GM18907 (cell line): ENCODE results near the gene SYTL1.
A peak's percentile ranks its signal among the peaks of the same experiment; 100 is the strongest.

Experiments
- ATAC-seq: cut with Tn5 transposase; IDR thresholded peaks from one replicate; pipeline ENCODE4 v1.9.1; 2021; ENCODE audit warnings: mild to moderate bottlenecking, moderate library complexity; ENCODE audit not compliant: unreplicated experiment

The SYTL1 gene

DNA sequence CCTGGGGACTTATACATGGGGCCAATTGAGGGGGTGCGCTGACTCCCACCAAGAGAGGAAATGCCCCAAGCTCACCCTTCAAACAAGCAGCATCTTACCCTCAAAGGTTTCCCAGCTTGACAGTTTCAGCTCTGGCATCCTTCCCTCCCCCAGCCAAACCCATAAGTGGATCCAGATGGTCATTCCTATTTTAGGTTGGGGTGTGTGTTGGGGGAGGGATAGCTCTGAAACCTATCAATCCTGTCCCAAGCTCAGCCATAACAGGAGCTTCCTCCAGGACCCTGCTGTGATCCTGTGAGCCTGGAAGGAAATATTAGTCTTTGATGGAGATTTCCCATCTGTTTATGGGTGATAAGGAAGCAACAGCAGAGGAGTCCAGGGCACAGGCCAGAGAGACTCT, 23.2 kb upstream of the SYTL1 start:
- ATAC-seq: no peak

GRCh38 chr1:27321813-27322568, 19.8 kb upstream of the SYTL1 start, which contains the start of gene TMEM222:
Gene TMEM222, plus strand, starts transcription at chr1:27322163. Its CDS starts 35 bp downstream, at chr1:27322198.
- peak; percentile 90 for ATAC-seq

DNA sequence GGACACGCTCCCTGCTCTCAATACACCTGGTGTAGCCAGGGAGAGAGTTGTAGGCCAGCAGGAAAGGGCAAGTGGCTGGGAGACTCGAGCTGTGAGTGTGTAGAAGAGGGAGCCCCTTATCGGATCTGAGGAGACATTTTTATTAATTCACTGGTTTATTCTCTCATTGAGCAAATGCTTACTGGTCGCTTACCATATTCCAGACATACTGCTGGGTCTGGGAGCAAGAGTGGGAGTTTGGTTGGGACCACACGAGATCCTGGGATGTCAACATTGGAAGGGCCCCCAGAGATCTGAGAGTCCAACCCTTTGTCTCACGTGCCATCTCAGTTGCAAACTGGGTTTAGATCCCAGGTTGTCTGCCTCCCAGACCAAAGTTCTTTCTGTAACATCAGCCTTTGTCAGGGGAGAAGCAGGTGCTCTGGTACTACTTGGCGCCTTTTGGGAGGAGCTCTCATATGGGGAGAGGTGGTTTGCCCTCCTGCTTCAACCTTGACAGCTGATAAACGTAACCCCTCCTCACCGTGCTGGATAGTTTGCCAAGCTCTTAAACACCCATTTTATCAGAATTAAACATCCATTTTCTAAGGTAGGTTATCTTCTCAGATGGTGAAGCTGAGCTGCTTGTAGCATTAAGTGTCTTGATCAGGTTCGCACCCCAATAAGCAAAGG, 19.1 kb upstream of the SYTL1 start:
- peak; percentile 3 for ATAC-seq

GRCh38 chr1:27325286-27325685, 16.5 kb upstream of the SYTL1 start:
- no peak for ATAC-seq

- no peak for ATAC-seq
Measured at GRCh38 chr1:27327964-27328363, 13.9 kb upstream of the SYTL1 start.

- ATAC-seq: no peak
Measured at GRCh38 chr1:27330786-27331185, 11.0 kb upstream of the SYTL1 start.

DNA sequence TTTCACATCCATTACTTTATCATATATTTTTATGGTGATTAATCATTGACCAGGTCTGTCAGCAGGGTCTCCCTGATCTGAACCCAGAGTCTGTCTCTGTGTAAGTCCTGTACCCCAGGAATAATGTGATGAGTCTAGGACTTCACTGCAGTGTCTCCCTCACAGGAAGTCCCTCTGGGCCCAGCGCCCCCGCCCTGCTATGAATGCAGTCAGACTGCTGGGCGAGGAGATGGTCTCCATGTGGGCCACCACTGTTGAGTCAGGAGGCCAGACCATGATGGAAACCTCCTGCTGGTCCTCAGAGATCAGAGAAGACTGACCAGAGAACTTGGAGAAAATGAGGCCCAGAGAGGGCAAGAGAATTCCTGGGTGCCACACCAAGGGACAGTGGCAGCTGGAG, 10.4 kb upstream of the SYTL1 start:
- no peak for ATAC-seq

DNA sequence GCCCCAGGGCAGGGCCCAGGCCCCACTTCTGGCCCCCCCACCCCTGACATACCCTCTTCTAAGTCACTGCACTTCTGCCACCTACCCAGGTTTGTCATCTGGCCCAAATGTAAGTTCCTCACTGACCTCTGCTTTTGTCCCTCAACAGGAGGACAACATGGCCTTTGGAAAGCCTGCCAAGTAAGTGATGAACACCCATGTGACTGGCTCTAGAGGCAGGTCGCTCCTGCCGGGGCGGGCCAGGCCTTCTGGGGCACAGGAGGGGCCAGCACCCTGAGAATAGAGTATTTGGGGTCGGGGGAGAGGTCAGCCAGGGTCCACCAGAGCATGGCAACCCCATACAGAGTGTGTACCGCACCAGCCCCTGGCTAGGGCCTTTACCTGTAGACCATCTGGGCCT, 9.9 kb upstream of the SYTL1 start:
- ATAC-seq: no peak

DNA sequence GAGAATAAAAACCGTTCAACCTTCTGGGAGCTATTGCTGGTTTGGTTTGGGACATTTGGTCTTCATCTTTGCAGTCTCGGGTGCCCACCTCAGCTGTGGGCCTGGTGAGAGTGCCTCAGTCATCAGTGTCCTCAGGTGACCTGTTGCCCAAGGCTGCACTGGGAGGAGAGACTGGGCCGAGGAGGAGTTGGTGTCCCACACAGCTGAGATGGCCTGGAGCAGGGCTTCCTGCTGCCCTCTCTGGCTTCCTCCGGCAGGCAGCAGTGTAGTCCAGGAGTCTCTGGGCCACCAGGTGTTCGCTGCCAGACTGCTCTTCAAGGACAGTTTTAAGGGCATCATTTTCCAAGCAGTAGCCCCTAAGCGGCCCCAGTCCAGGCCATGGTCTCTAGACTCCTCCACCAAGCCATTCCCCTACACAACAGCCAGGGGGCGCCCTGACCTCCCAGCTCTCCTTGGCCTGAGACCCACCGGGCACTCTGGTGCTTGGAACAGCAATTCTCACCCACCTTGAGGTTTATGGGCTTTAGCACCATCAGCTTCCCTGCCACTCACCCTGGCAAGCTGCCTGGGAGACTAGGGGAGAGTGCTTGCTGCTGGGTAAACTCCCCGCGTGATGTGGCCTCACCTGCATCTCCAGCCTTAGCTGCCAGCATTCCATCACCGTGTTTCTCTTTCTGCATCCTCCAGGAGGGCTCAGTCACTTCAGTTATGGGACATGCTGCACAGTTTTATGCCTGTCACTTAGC, 9.1 kb upstream of the SYTL1 start:
- ATAC-seq: no peak

- no peak for ATAC-seq
Measured at GRCh38 chr1:27333717-27334279, 8.0 kb upstream of the SYTL1 start.

DNA sequence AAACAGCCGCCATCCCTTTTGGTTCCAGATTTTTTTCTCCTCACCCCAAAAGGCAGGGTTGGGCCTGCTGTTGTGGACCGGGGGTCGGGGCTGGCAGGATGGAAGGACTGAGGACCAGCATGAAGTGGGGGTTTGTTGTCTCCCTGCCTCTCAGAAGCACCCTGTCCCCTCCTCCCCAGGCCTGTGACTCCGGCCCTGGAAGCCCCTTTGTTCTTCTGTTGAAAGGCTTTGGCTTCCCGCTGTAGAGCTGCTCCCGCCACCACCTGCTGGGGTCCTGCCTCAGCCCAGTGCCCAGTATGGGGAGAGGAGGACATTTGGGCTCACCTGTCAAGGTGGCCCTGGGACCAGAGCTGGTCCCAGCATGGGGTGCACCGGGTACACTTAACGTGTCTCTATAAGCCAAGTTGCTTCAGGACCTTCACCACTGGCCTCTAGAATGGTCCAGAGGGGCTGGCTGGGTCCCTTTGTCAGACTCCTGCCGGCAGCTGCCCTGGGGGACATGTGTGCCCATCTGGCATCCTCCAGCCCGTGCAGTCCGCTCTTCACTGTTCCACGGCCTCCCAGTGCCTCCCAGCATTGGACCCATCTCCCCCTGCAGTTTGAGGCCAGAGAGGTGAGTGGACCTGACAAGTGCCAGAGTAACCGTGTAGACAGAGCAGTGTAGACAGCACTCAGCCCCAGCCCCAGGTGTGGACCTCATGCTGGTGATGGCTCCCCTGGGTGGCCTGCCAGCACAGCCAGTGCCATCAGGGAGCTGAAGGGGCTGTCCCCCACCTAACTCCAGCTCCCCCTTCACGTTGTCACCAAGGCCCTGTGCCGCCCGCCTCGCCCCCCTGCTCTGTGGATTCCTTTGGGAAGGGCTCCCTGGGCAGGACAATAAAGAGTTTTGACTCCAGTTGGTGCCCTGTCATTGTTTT, 6.1 kb upstream of the SYTL1 start:
- ATAC-seq: no peak

GRCh38 chr1:27336756-27337155, 5.1 kb upstream of the SYTL1 start:
- no peak for ATAC-seq

DNA sequence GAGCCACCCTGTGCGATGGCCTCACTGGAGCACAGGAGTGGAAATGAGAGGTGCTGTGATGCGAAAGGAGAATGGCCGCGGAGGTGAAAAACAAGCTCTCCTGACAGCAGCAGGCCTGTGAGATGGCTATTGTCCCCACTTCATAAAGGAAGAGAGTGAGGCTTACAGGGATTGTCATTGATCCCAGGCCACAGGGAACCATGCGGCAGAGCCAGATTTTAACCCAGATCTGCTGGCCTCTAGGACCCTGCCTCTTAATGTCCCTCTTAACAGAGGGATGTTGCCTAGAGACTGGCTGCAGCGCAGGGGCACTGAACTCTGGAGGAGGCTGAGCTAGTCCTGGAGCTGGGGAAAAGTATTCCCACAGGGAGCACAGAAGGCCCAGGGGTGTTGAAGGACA, 3.1 kb upstream of the SYTL1 start:
- ATAC-seq: no peak

DNA sequence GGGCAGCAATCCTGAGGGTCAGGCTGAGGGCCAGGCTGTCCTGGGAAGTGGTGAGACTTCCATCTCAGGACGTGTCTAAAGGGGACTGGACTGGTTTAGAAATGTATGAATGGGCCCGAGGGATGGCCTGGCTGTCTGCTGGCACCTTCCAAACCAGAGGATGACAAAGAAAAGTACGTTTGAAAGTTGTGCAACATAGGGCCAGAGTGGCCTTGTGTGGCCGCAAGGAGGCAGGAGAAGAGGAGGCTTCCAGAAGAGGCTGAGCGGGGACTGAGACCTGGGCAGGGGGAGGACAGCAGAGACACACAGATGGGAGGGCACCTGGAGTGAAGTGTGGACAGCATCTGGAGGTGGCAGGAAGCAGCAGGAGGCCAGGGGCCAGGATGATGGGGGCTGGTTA, 2.6 kb upstream of the SYTL1 start:
- no peak for ATAC-seq

- peak; percentile 14 for ATAC-seq
Measured at GRCh38 chr1:27342391-27342777, 562 bp downstream of the SYTL1 start.

DNA sequence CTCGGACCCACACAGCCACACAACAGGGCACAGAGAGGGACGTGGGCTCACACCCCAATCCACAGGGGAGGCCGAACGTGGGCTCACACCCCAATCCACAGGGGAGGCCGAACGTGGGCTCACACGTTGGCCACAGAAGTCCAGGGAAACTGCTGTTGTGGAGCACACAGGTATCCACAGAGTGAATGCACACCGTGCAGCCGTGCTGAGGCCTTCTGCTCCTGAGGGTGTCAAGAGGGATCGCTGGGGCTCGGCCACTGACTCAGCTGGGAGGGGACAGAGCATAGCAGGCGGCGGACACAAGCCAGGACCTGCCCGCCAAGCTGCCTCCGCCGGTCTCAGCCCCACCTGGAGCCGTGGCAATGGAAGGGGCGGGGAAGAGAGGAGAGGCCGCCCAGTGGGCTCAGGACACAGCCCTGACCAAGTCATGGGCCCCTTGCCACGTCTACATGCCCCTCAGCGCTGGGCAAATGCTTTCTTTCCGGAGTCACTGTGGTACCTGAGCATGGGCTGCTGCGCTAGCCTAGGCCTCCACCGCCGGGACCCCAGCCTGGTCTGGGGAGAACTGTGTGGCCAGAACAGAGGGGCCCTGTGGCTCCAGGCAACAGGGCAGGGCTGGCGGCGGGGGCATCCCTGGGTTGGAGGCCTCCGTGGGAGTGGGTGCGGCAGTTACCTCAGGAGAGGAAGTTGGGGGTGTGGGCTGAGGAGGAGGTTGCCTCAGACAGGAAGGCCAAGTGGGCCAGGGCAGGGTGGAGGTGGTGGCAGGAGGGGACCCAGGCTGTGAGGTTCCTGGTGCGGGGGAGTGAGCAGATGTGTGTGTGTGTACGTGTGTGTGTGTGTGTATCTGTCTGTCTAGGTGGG, 1.2 kb downstream of the SYTL1 start:
- peak; percentile 48 for ATAC-seq

- no peak for ATAC-seq
Measured at GRCh38 chr1:27343639-27344025, 1.8 kb downstream of the SYTL1 start.

DNA sequence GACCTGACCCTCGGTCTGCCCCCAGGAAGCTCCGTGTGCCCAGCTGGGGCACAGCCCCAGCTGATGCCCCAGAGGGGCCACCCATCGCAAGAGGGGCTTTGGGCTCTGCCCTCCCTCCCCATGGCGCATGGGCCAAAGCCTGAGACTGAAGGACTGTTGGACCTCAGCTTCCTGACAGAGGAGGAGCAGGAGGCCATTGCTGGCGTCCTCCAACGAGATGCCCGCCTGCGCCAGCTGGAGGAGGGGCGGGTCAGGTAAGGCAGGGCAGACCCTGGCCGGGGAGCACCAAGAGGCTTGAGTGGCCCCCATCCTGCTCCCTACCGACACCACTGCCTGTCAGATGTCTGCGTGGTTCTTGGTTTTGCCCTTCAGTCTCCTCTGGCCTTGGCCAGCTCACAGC, 3.5 kb downstream of the SYTL1 start:
- no peak for ATAC-seq

DNA sequence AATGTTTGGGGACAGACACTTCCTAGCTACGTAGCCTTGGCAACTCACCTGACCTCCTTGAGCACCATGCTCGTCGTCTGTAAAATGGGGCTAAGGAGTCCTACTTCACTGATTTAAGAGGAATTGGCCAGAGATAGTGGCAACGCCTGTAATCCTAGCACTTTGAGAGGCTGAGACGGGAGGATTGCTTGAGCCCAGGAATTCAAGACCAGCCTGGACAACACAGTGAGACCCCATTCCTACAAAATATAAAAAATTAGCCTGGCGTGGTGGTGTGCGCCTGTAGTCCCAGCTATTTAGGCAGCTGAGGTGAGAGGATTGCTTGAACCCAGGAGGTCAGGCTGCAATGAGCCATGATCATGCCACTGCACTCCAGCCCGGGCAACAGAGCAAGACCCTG, 4.5 kb downstream of the SYTL1 start:
- ATAC-seq: no peak
